Measurements from ENCODE around the gene C16orf87. TPM values are rescaled to one million over a fixed set of nuclear protein-coding genes. Genes with fewer than 3 reads are reported as not detected.

Gene C16orf87
- total and polyA plus RNA-seq, 9 of the 15 experiments (the other 6 are each of a cell fraction or from before 2014, with no cell fraction given), result 7.8 to 16.7 (median 10.5) TPM

DNA sequence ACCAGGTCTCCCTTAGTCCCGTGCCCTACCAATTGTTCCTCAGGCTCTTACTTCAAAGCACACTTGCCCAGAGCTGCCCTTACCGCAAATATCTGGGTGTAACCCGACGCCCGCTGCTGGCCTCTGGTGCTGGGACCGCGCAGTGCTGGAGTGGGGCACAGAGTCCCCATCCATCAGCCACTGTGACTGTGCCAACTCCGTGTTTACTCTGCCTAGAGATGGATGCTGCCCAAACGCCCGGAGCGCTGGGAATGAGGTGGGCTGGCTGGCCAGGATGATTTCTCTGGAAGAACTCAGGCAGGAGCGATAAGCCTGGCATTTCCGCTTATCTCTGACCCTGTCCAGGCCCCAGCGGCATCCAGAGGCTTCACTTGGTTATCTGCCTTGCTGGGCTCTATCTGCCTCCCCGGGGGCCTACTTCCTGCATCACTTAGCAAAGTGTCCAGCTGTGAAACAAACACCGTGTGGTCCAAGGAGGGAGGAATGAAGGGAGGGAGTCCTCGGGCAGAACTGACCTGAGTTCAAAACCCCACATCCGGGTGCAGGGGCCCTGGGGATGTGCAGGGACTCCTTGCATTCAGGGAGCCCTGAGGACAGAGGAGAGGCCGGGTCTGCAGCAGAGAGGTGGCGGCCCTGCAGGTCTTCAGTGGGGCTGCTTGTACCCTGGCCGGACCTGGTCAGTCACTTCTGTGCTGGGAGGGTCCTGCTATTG is 73.5 kb downstream of the C16orf87 start (continued):
- TF ChIP-seq, protein P1, sequence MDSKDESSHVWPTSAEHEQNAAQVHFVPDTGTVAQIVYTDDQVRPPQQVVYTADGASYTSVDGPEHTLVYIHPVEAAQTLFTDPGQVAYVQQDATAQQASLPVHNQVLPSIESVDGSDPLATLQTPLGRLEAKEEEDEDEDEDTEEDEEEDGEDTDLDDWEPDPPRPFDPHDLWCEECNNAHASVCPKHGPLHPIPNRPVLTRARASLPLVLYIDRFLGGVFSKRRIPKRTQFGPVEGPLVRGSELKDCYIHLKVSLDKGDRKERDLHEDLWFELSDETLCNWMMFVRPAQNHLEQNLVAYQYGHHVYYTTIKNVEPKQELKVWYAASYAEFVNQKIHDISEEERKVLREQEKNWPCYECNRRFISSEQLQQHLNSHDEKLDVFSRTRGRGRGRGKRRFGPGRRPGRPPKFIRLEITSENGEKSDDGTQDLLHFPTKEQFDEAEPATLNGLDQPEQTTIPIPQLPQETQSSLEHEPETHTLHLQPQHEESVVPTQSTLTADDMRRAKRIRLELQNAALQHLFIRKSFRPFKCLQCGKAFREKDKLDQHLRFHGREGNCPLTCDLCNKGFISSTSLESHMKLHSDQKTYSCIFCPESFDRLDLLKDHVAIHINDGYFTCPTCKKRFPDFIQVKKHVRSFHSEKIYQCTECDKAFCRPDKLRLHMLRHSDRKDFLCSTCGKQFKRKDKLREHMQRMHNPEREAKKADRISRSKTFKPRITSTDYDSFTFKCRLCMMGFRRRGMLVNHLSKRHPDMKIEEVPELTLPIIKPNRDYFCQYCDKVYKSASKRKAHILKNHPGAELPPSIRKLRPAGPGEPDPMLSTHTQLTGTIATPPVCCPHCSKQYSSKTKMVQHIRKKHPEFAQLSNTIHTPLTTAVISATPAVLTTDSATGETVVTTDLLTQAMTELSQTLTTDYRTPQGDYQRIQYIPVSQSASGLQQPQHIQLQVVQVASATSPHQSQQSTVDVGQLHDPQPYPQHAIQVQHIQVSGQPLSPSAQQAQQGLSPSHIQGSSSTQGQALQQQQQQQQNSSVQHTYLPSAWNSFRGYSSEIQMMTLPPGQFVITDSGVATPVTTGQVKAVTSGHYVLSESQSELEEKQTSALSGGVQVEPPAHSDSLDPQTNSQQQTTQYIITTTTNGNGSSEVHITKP (IDR thresholded peaks at IDR 0.05; ENCODE audit: partially characterized antibody), result no peak
- TF ChIP-seq CBX3 (IDR thresholded peaks at IDR 0.05; ENCODE audit: borderline replicate concordance in 1 of 2, low read length in 2 of 2) (no peak), KDM4B (IDR thresholded peaks at IDR 0.05; ENCODE audit: borderline replicate concordance in 2 of 2, low read depth in 1 of 2) (no peak), POLR2AphosphoS2 (IDR thresholded peaks at IDR 0.05; ENCODE audit: low read length) (no peak), RCOR1 (IDR thresholded peaks at IDR 0.05; ENCODE audit: borderline replicate concordance in 1 of 2, low read depth in 2 of 2, low read length in 2 of 2) (peak in 1 of 2 experiments; percentile 80; a peak in 2 of 4 replicates), ARID2 (IDR thresholded peaks at IDR 0.05) (no peak), CBFA2T3 (IDR thresholded peaks at IDR 0.05) (peak; percentile 73), CBFA2T2 (conservative IDR thresholded peaks at IDR 0.05) (peak; percentile 47; the same call in 1 of the 2 replicates), PHF21A (IDR thresholded peaks at IDR 0.05; ENCODE audit: borderline replicate concordance, low read depth) (no peak), ZNF324 (CRISPR knock-in tag; IDR thresholded peaks at IDR 0.05) (no peak), ZNF263 (CRISPR knock-in tag; IDR thresholded peaks at IDR 0.05; ENCODE audit: borderline replicate concordance) (no peak), JUN (IDR thresholded peaks at IDR 0.05; ENCODE audit: borderline replicate concordance, low read depth, low read length) (no peak), JUN (CRISPR knock-in tag; IDR thresholded peaks at IDR 0.05; ENCODE audit: borderline replicate concordance) (no peak), HOXB6 (CRISPR knock-in tag; IDR thresholded peaks at IDR 0.05; ENCODE audit: borderline replicate concordance) (no peak)
- TF ChIP-seq, protein P2, sequence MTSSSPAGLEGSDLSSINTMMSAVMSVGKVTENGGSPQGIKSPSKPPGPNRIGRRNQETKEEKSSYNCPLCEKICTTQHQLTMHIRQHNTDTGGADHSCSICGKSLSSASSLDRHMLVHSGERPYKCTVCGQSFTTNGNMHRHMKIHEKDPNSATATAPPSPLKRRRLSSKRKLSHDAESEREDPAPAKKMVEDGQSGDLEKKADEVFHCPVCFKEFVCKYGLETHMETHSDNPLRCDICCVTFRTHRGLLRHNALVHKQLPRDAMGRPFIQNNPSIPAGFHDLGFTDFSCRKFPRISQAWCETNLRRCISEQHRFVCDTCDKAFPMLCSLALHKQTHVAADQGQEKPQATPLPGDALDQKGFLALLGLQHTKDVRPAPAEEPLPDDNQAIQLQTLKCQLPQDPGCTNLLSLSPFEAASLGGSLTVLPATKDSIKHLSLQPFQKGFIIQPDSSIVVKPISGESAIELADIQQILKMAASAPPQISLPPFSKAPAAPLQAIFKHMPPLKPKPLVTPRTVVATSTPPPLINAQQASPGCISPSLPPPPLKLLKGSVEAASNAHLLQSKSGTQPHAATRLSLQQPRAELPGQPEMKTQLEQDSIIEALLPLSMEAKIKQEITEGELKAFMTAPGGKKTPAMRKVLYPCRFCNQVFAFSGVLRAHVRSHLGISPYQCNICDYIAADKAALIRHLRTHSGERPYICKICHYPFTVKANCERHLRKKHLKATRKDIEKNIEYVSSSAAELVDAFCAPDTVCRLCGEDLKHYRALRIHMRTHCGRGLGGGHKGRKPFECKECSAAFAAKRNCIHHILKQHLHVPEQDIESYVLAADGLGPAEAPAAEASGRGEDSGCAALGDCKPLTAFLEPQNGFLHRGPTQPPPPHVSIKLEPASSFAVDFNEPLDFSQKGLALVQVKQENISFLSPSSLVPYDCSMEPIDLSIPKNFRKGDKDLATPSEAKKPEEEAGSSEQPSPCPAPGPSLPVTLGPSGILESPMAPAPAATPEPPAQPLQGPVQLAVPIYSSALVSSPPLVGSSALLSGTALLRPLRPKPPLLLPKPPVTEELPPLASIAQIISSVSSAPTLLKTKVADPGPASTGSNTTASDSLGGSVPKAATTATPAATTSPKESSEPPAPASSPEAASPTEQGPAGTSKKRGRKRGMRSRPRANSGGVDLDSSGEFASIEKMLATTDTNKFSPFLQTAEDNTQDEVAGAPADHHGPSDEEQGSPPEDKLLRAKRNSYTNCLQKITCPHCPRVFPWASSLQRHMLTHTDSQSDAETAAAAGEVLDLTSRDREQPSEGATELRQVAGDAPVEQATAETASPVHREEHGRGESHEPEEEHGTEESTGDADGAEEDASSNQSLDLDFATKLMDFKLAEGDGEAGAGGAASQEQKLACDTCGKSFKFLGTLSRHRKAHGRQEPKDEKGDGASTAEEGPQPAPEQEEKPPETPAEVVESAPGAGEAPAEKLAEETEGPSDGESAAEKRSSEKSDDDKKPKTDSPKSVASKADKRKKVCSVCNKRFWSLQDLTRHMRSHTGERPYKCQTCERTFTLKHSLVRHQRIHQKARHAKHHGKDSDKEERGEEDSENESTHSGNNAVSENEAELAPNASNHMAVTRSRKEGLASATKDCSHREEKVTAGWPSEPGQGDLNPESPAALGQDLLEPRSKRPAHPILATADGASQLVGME (CRISPR knock-in tag; IDR thresholded peaks at IDR 0.05), result 0 out of 2 replicates have a peak, but pooled peaks have one; percentile 53
- TF ChIP-seq, protein P3, sequence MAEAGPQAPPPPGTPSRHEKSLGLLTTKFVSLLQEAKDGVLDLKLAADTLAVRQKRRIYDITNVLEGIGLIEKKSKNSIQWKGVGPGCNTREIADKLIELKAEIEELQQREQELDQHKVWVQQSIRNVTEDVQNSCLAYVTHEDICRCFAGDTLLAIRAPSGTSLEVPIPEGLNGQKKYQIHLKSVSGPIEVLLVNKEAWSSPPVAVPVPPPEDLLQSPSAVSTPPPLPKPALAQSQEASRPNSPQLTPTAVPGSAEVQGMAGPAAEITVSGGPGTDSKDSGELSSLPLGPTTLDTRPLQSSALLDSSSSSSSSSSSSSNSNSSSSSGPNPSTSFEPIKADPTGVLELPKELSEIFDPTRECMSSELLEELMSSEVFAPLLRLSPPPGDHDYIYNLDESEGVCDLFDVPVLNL (CRISPR knock-in tag; IDR thresholded peaks at IDR 0.05; ENCODE audit: low read depth), result no peak
